SK-N-SH treated with all-trans-retinoic acid at 6 μM for 48 hours (cell line): ENCODE results near the gene OR9A4.

ENCODE experiments used
- ATAC-seq: fragments of 200-7000 bp; cut with Tn5 transposase; 3 replicates; pipeline ENCODE4 v1.9.1; 2020; ENCODE audit warnings: mild to moderate bottlenecking, moderate library complexity
- ARNTL ChIP-seq: fragments of 450-650 bp; formaldehyde crosslinking; IDR thresholded peaks from 2 replicates; pipeline ENCODE4 v1.5.0; 2020; ENCODE audit warnings: low read depth, mild to moderate bottlenecking, moderate library complexity, borderline replicate concordance
- BACH2 ChIP-seq: fragments of 250-450 bp; sonication (Bioruptor Pico); IDR thresholded peaks from 2 replicates; pipeline ENCODE4 v1.9.0; 2021; ENCODE audit warnings: mild to moderate bottlenecking, borderline replicate concordance
- CSDC2 ChIP-seq: fragments of 250-450 bp; sonication (Bioruptor Pico); IDR thresholded peaks from 2 replicates; pipeline ENCODE4 v1.5.0; 2020; ENCODE audit warnings: mild to moderate bottlenecking, moderate library complexity
- ESRRG ChIP-seq: fragments of 250-450 bp; sonication (Bioruptor Pico); IDR thresholded peaks from 2 replicates; pipeline ENCODE4 v1.6.1; 2021; ENCODE audit warnings: mild to moderate bottlenecking
- GLIS3 ChIP-seq: fragments of 250-450 bp; sonication (Bioruptor Pico); IDR thresholded peaks from 2 replicates; pipeline ENCODE4 v1.5.0; 2020; ENCODE audit warnings: mild to moderate bottlenecking, moderate library complexity
- ISL1 ChIP-seq: fragments of 250-450 bp; sonication (Bioruptor Pico); IDR thresholded peaks from 2 replicates; pipeline ENCODE4 v2.1.2; 2022; ENCODE audit warnings: mild to moderate bottlenecking, moderate library complexity
- OSR1 ChIP-seq: fragments of 250-450 bp; sonication (Bioruptor Pico); IDR thresholded peaks from 2 replicates; pipeline ENCODE4 v1.8.0; 2022; ENCODE audit warnings: moderate library complexity, mild to moderate bottlenecking, inconsistent platforms
- PATZ1 ChIP-seq: fragments of 250-450 bp; sonication (Bioruptor Pico); IDR thresholded peaks from 2 replicates; pipeline ENCODE4 v1.8.0; 2020; ENCODE audit warnings: mild to moderate bottlenecking, moderate library complexity, borderline replicate concordance
- PPARA ChIP-seq: fragments of 250-450 bp; sonication (Bioruptor Pico); IDR thresholded peaks from 2 replicates; pipeline ENCODE4 v1.5.0; 2020; ENCODE audit warnings: mild to moderate bottlenecking, borderline replicate concordance
- SNAI2 ChIP-seq: fragments of 250-450 bp; sonication (Bioruptor Pico); IDR thresholded peaks from 2 replicates; pipeline ENCODE4 v1.5.0; 2020; ENCODE audit warnings: mild to moderate bottlenecking, moderate library complexity
- TCF4 ChIP-seq: fragments of 250-450 bp; sonication (Bioruptor Pico); IDR thresholded peaks from 2 replicates; pipeline ENCODE4 v1.8.0; 2021; ENCODE audit warnings: mild to moderate bottlenecking, moderate library complexity, borderline replicate concordance
- TOX ChIP-seq: fragments of 250-450 bp; sonication (Bioruptor Pico); IDR thresholded peaks from 2 replicates; pipeline ENCODE4 v1.8.0; 2021; ENCODE audit warnings: mild to moderate bottlenecking, moderate library complexity, borderline replicate concordance
- ZC3H10 ChIP-seq: fragments of 250-450 bp; sonication (Bioruptor Pico); IDR thresholded peaks from 2 replicates; pipeline ENCODE4 v1.5.1; 2021; ENCODE audit warnings: mild to moderate bottlenecking, moderate library complexity
- ZFP3 ChIP-seq: fragments of 250-450 bp; sonication (Bioruptor Pico); IDR thresholded peaks from 2 replicates; pipeline ENCODE4 v1.5.0; 2020; ENCODE audit warnings: mild to moderate bottlenecking, moderate library complexity
- ZFP30 ChIP-seq: fragments of 450-650 bp; formaldehyde crosslinking; IDR thresholded peaks from 2 replicates; pipeline ENCODE4 v1.5.0; 2022; ENCODE audit warnings: mild to moderate bottlenecking, moderate library complexity
- ZNF565 ChIP-seq: fragments of 450-650 bp; formaldehyde crosslinking; conservative IDR thresholded peaks from 2 replicates; pipeline ENCODE4 v1.5.0; 2020; ENCODE audit warnings: low read depth, mild to moderate bottlenecking, moderate library complexity
- ZNF70 ChIP-seq: fragments of 450-650 bp; formaldehyde crosslinking; IDR thresholded peaks from 2 replicates; pipeline ENCODE4 v1.5.0; 2020; ENCODE audit warnings: mild to moderate bottlenecking, moderate library complexity
- ZNF8 ChIP-seq: fragments of 450-650 bp; formaldehyde crosslinking; IDR thresholded peaks from 2 replicates; pipeline ENCODE4 v1.5.0; 2020; ENCODE audit warnings: mild to moderate bottlenecking, moderate library complexity
- TF ChIP-seq, protein P1 (sequence below): fragments of 250-450 bp; sonication (Bioruptor Pico); IDR thresholded peaks from 2 replicates; pipeline ENCODE4 v1.5.0; 2020; ENCODE audit warnings: mild to moderate bottlenecking, moderate library complexity
- TF ChIP-seq, protein P2 (sequence below): fragments of 250-450 bp; sonication (Bioruptor Pico); IDR thresholded peaks from 2 replicates; pipeline ENCODE4 v1.8.0; 2021; ENCODE audit warnings: low read depth, mild to moderate bottlenecking, moderate library complexity, borderline replicate concordance

OR9A4 gene

GRCh38 chr7:141928845-141929195 is 12.6 kb downstream of the OR9A4 start (continued):
- TF ChIP-seq PATZ1 (no peak), SNAI2 (CRISPR knock-in tag) (no peak)

- ATAC-seq: no peak
- no peak for TF ChIP-seq TOX
- TF ChIP-seq TCF4 (CRISPR knock-in tag): no peak
- no peak for TF ChIP-seq GLIS3 (CRISPR knock-in tag)
- TF ChIP-seq ZNF70 (CRISPR knock-in tag): no peak
- TF ChIP-seq OSR1 (CRISPR knock-in tag): no peak
- no peak for TF ChIP-seq ZFP30 (CRISPR knock-in tag)
- no peak for TF ChIP-seq BACH2 (CRISPR knock-in tag)
- TF ChIP-seq SNAI2 (CRISPR knock-in tag): no peak
- TF ChIP-seq ZNF565 (CRISPR knock-in tag): no peak
- TF ChIP-seq ISL1 (CRISPR knock-in tag): no peak
- TF ChIP-seq ZFP3 (CRISPR knock-in tag): no peak
- TF ChIP-seq, protein P1, sequence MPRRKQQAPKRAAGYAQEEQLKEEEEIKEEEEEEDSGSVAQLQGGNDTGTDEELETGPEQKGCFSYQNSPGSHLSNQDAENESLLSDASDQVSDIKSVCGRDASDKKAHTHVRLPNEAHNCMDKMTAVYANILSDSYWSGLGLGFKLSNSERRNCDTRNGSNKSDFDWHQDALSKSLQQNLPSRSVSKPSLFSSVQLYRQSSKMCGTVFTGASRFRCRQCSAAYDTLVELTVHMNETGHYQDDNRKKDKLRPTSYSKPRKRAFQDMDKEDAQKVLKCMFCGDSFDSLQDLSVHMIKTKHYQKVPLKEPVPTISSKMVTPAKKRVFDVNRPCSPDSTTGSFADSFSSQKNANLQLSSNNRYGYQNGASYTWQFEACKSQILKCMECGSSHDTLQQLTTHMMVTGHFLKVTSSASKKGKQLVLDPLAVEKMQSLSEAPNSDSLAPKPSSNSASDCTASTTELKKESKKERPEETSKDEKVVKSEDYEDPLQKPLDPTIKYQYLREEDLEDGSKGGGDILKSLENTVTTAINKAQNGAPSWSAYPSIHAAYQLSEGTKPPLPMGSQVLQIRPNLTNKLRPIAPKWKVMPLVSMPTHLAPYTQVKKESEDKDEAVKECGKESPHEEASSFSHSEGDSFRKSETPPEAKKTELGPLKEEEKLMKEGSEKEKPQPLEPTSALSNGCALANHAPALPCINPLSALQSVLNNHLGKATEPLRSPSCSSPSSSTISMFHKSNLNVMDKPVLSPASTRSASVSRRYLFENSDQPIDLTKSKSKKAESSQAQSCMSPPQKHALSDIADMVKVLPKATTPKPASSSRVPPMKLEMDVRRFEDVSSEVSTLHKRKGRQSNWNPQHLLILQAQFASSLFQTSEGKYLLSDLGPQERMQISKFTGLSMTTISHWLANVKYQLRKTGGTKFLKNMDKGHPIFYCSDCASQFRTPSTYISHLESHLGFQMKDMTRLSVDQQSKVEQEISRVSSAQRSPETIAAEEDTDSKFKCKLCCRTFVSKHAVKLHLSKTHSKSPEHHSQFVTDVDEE (CRISPR knock-in tag): no peak
- no peak for TF ChIP-seq ESRRG (CRISPR knock-in tag)
- no peak for TF ChIP-seq PPARA (CRISPR knock-in tag)
- TF ChIP-seq, all 23 proteins: peak for 0
Measured at GRCh38 chr7:141930211-141930610, 14.0 kb downstream of the OR9A4 start.

DNA sequence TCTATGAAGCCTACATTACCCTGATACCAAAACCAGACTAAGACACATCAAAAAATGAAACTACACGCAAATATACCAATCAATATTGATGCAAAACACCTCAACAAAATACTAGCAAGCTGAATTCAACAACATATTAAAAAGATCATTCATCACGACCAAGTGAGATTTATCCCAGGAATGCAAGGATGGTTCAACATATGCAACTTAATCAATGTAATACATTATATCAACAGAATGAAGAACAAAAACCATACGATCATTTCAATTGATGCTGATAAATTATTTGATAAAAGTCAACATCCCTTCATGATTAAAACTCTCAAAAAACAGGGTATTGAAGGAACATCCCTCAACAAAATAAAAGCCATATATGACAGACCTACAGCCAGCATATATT is 24.9 kb downstream of the OR9A4 start:
- TF ChIP-seq TOX: no peak
- TF ChIP-seq BACH2 (CRISPR knock-in tag): no peak
- TF ChIP-seq, protein P2, sequence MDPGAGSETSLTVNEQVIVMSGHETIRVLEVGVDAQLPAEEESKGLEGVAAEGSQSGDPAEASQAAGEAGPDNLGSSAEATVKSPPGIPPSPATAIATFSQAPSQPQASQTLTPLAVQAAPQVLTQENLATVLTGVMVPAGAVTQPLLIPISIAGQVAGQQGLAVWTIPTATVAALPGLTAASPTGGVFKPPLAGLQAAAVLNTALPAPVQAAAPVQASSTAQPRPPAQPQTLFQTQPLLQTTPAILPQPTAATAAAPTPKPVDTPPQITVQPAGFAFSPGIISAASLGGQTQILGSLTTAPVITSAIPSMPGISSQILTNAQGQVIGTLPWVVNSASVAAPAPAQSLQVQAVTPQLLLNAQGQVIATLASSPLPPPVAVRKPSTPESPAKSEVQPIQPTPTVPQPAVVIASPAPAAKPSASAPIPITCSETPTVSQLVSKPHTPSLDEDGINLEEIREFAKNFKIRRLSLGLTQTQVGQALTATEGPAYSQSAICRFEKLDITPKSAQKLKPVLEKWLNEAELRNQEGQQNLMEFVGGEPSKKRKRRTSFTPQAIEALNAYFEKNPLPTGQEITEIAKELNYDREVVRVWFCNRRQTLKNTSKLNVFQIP: no peak
- no peak for TF ChIP-seq ZC3H10 (CRISPR knock-in tag)
- TF ChIP-seq ARNTL (CRISPR knock-in tag): no peak
- TF ChIP-seq ISL1 (CRISPR knock-in tag): no peak
- TF ChIP-seq GLIS3 (CRISPR knock-in tag): no peak
- TF ChIP-seq CSDC2 (CRISPR knock-in tag): no peak
- TF ChIP-seq ZFP30 (CRISPR knock-in tag): no peak
- TF ChIP-seq ZNF70 (CRISPR knock-in tag): no peak
- no peak for TF ChIP-seq PATZ1
- no peak for TF ChIP-seq SNAI2 (CRISPR knock-in tag)
- TF ChIP-seq ZNF565 (CRISPR knock-in tag): no peak
- TF ChIP-seq, protein P1 (CRISPR knock-in tag): no peak
- TF ChIP-seq ESRRG (CRISPR knock-in tag): no peak
- no peak for TF ChIP-seq ZFP3 (CRISPR knock-in tag)
- TF ChIP-seq PPARA (CRISPR knock-in tag): no peak
- no peak for TF ChIP-seq OSR1 (CRISPR knock-in tag)
- TF ChIP-seq ZNF8 (CRISPR knock-in tag): no peak
- no peak for ATAC-seq
